ENCODE data around the gene TMEM243. TPM values are rescaled to one million over a fixed set of nuclear protein-coding genes. Genes with fewer than 3 reads are reported as not detected.

The TMEM243 gene
- total RNA-seq, 2 experiments from 2014 or later = 67.0 to 67.2 TPM

- peaks cover 3% of the 10 kb centered on the region for H3K4me1 Mint-ChIP-seq (ENCODE audit: low read depth)
- no peaks in the 10 kb centered on the region for H3K9me3 Mint-ChIP-seq
- CTCF ChIA-PET = interaction anchor here (1.0 kb wide), 2 partner anchors 14 to 308 kb away, joined by 3 read pairs; no protein-coding TSS in a partner anchor
- H3K27me3 Mint-ChIP-seq = peaks cover 6% of the 10 kb centered on the region
- H3K4me3 Mint-ChIP-seq = no peak overlapping the region
- POLR2A ChIA-PET = no interaction called here
- DNase-seq (no peak), ATAC-seq (no peak)
- H3K27ac Mint-ChIP-seq = no peak overlapping the region
- no peaks in the 10 kb centered on the region for H3K36me3 Mint-ChIP-seq (ENCODE audit: low read depth)
- intact Hi-C loops (cut with micrococcal nuclease) = no loop called here
- TF ChIP-seq CTCF (IDR thresholded peaks at IDR 0.05) = no peak
These were observed 15.4 kb upstream of the TMEM243 start for GRCh38 chr7:87234949-87235348.

DNA sequence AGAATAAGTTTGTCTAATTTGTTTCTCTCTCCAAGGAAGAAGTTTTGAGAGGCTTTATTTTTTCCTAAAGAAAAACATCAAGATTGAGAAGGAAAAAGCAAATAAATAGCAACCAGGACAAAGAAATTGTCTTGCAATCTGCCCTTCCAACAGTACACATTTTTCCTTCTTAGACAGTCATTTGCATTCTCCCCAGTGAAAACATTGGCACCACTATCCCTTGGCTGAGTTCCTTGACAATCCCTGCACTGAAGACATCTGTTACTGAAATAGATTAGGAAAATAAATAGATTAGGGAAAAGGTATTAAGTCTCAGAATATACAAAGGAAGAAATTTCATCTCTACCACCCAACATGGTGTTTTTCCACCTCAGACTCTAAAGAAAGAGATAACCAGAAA lies 12.2 kb upstream of the TMEM243 start:
- Mint-ChIP-seq H3K27me3 (peaks cover 1% of the 10 kb centered on the region), H3K27ac (no peak overlapping the region), H3K4me1 (ENCODE audit: low read depth) (peaks cover 2% of the 10 kb centered on the region), H3K4me3 (no peak overlapping the region), H3K36me3 (ENCODE audit: low read depth) (no peaks in the 10 kb centered on the region), H3K9me3 (no peaks in the 10 kb centered on the region)
- no peak for TF ChIP-seq CTCF (IDR thresholded peaks at IDR 0.05)
- ChIA-PET CTCF (interaction anchor here (1.2 kb wide), 1 partner anchor 33 kb away, joined by 3 read pairs; no protein-coding TSS in a partner anchor), POLR2A (interaction anchor here (0.6 kb wide), 1 partner anchor 13 kb away, joined by 5 read pairs; no protein-coding TSS in a partner anchor)
- intact Hi-C loops (cut with micrococcal nuclease) = no loop called here
- ATAC-seq (no peak), DNase-seq (no peak)

- no peaks in the 10 kb centered on the region for H3K36me3 Mint-ChIP-seq (ENCODE audit: low read depth)
- peaks cover 1% of the 10 kb centered on the region for H3K27me3 Mint-ChIP-seq
- no peak overlapping the region for H3K4me3 Mint-ChIP-seq
- no peaks in the 10 kb centered on the region for H3K9me3 Mint-ChIP-seq
- POLR2A ChIA-PET = no interaction called here
- intact Hi-C loops (cut with micrococcal nuclease) = no loop called here
- CTCF ChIA-PET = interaction anchor here (1.0 to 1.2 kb wide), 2 partner anchors 33 to 305 kb away, joined by 3 read pairs; no protein-coding TSS in a partner anchor
- TF ChIP-seq CTCF (IDR thresholded peaks at IDR 0.05) = no peak
- no peak for ATAC-seq
- H3K27ac Mint-ChIP-seq = no peak overlapping the region
- no peak for DNase-seq
- H3K4me1 Mint-ChIP-seq (ENCODE audit: low read depth) = peaks cover 7% of the 10 kb centered on the region
These were observed 11.7 kb upstream of the TMEM243 start for GRCh38 chr7:87231258-87231657.

GRCh38 chr7:87226495-87226894 lies 7.0 kb upstream of the TMEM243 start:
- intact Hi-C loops (cut with micrococcal nuclease) = loop anchor here (10.0 kb wide), 1 partner anchor 172 kb away; the partner anchor contains the start of gene ELAPOR2
- no peak overlapping the region for H3K27ac Mint-ChIP-seq
- CTCF ChIA-PET = interaction anchor here (1.0 to 1.7 kb wide), 4 partner anchors 10 to 285 kb away, joined by 3 to 9 read pairs (median 5); no protein-coding TSS in a partner anchor
- H3K4me1 Mint-ChIP-seq (ENCODE audit: low read depth) = peaks cover 13% of the 10 kb centered on the region
- DNase-seq (no peak), ATAC-seq (no peak)
- no peaks in the 10 kb centered on the region for H3K36me3 Mint-ChIP-seq (ENCODE audit: low read depth)
- no peak for TF ChIP-seq CTCF (IDR thresholded peaks at IDR 0.05)
- H3K9me3 Mint-ChIP-seq = no peaks in the 10 kb centered on the region
- peaks cover 1% of the 10 kb centered on the region for H3K27me3 Mint-ChIP-seq
- H3K4me3 Mint-ChIP-seq = no peak overlapping the region
- POLR2A ChIA-PET = no interaction called here

DNA sequence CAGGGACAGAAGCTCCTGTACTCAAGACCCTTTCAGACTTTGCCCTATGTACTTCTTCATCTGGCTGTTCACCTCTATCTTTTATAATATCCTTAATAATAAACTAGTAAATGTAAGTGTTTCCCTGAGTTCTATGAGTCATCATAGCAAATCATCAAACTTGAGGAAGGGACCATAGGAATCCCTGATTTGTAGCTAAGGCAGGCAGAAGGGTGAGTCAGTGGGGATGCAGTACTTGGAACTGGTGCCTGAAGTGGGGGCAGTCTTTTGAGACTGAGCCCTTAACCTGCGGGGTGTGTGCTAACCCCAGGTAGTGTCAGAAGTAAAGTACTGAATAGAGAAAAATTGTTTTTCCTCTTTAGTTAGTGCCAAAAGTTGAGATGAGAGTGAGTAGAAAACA lies 6.2 kb upstream of the TMEM243 start:
- Mint-ChIP-seq H3K4me3 (no peak overlapping the region), H3K4me1 (ENCODE audit: low read depth) (peaks cover 18% of the 10 kb centered on the region), H3K27me3 (peaks cover 2% of the 10 kb centered on the region), H3K36me3 (ENCODE audit: low read depth) (no peaks in the 10 kb centered on the region), H3K9me3 (no peaks in the 10 kb centered on the region), H3K27ac (no peak overlapping the region)
- ATAC-seq (no peak), DNase-seq (no peak)
- intact Hi-C loops (cut with micrococcal nuclease) = loop anchor here (10.0 kb wide), 1 partner anchor 171 kb away; the partner anchor contains the start of gene ELAPOR2
- CTCF ChIA-PET = interaction anchor here (1.0 to 1.7 kb wide), 4 partner anchors 11 to 284 kb away, joined by 4 to 9 read pairs (median 5); no protein-coding TSS in a partner anchor
- no peak for TF ChIP-seq CTCF (IDR thresholded peaks at IDR 0.05)
- POLR2A ChIA-PET = interaction anchor here (1.2 kb wide), 1 partner anchor 73 kb away, joined by 4 read pairs; the partner anchor contains the start of gene DMTF1

Measured in activated CD8-positive, alpha-beta T cell treated with anti-CD3 and anti-CD28 coated beads for 36 hours (primary cell).